Mesendoderm (in vitro differentiated cells): Measurements from ENCODE around the gene RPP14.

Source experiments
- DNase-seq: peaks from one replicate; pipeline ENCODE4 v3.0.0; 2013
- H2AK5ac ChIP-seq: 2 replicates; pipeline ENCODE4 v1.6.1; 2013; ENCODE audit warnings: low read length, inconsistent platforms
- H2BK120ac ChIP-seq: 2 replicates; pipeline ENCODE4 v1.6.1; 2013; ENCODE audit warnings: low read depth, mild to moderate bottlenecking, low read length, moderate library complexity, mixed read lengths
- H2BK15ac ChIP-seq: replicated peaks from 2 replicates; pipeline ENCODE4 v1.6.1; 2013; ENCODE audit warnings: low read depth, mild to moderate bottlenecking, moderate library complexity
- H2BK5ac ChIP-seq: 2 replicates; pipeline ENCODE4 v1.6.1; 2013; ENCODE audit warnings: low read length, inconsistent platforms
- H3K18ac ChIP-seq: 2 replicates; pipeline ENCODE4 v1.6.1; 2013; ENCODE audit warnings: mild to moderate bottlenecking, low read length, mixed read lengths
- H3K23ac ChIP-seq: one replicate; pipeline ENCODE4 v1.6.1; 2013; ENCODE audit warnings: low read length
- H3K27ac ChIP-seq: 2 replicates; pipeline ENCODE4 v1.5.1; 2013; ENCODE audit warnings: low read depth, mild to moderate bottlenecking, inconsistent platforms, low read length, moderate library complexity
- H3K27me3 ChIP-seq: 2 replicates; pipeline ENCODE4 v1.6.1; 2013; ENCODE audit warnings: low read length, control low read depth, mild to moderate bottlenecking, inconsistent platforms; ENCODE audit not compliant: insufficient read depth, poor library complexity
- H3K36me3 ChIP-seq: 2 replicates; pipeline ENCODE4 v1.6.1; 2013; ENCODE audit warnings: low read length, inconsistent platforms; ENCODE audit not compliant: control insufficient read depth, insufficient read depth
- H3K4ac ChIP-seq: one replicate; pipeline ENCODE4 v1.6.1; 2013; ENCODE audit warnings: low read depth, mild to moderate bottlenecking, low read length, moderate library complexity
- H3K4me1 ChIP-seq: 2 replicates; pipeline ENCODE4 v1.6.1; 2013; ENCODE audit warnings: low read depth, low read length, inconsistent platforms; ENCODE audit not compliant: control insufficient read depth
- H3K4me2 ChIP-seq: 2 replicates; pipeline ENCODE4 v1.6.1; 2013; ENCODE audit warnings: low read length
- H3K4me3 ChIP-seq: 2 replicates; pipeline ENCODE4 v1.5.1; 2013; ENCODE audit warnings: mild to moderate bottlenecking, low read length
- H3K56ac ChIP-seq: one replicate; pipeline ENCODE4 v1.6.1; 2013; ENCODE audit warnings: low read length
- H3K79me1 ChIP-seq: 2 replicates; pipeline ENCODE4 v1.6.1; 2013; ENCODE audit warnings: low read length, inconsistent platforms
- H3K79me2 ChIP-seq: 2 replicates; pipeline ENCODE4 v1.6.1; 2013; ENCODE audit warnings: mild to moderate bottlenecking, low read length; ENCODE audit not compliant: control insufficient read depth, insufficient read depth
- H3K9ac ChIP-seq: 2 replicates; pipeline ENCODE4 v1.6.1; 2013; ENCODE audit warnings: low read length, inconsistent platforms
- H4K5ac ChIP-seq: one replicate; pipeline ENCODE4 v1.6.1; 2013; ENCODE audit warnings: low read length
- H4K8ac ChIP-seq: one replicate; pipeline ENCODE4 v1.6.1; 2013; ENCODE audit warnings: low read depth, mild to moderate bottlenecking, control low read depth, low read length, moderate library complexity
- WGBS: extraction: QIAGEN DNeasy Blood & Tissue Kit; methylation state at CpG from one replicate; pipeline ENCODE4 v1.1.7; 2013; ENCODE audit warnings: low lambda C conversion rate, missing lambda C conversion rate; ENCODE audit not compliant: insufficient coverage; ENCODE audit errors: extremely low coverage; 5-methylcytosine and 5-hydroxymethylcytosine counted together

The RPP14 gene

DNA sequence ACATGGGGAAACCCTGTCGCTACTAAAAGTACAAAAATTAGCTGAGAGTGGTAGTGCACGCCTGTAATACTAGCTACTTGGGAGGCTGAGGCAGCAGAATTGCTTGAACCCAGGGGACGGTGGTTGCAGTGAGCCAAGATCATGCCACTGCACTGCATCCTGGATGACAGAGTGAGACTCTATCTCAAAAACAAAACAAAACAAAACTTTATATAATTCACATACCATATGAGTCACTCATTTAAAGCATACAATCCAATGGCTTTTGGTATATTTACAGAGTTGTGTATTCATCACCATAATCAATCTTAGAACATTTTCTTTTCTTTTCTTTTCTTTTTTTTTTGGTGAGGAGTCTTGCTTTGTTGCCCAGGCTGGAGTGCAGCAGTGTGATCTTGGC lies 35.3 kb downstream of the RPP14 start:
- Histone ChIP-seq H3K79me1 (no peaks in the 10 kb centered on the region), H3K56ac (no peak overlapping the region), H3K36me3 (no peaks in the 10 kb centered on the region), H4K5ac (no peak overlapping the region), H3K23ac (no peak overlapping the region), H3K27ac (no peak overlapping the region), H3K9ac (no peak overlapping the region), H2BK15ac (no peak overlapping the region), H3K79me2 (no peaks in the 10 kb centered on the region), H3K4me1 (no peaks in the 10 kb centered on the region), H3K27me3 (no peaks in the 10 kb centered on the region), H3K4me2 (no peak overlapping the region), H2BK120ac (no peak overlapping the region), H3K4me3 (no peak overlapping the region), H3K18ac (no peak overlapping the region), H3K4ac (no peak overlapping the region), H4K8ac (no peak overlapping the region), H2AK5ac (no peak overlapping the region), H2BK5ac (no peak overlapping the region)
- DNase-seq: no peak
- no CpG with 5 or more reads among the region's 3 CpGs for WGBS

DNA sequence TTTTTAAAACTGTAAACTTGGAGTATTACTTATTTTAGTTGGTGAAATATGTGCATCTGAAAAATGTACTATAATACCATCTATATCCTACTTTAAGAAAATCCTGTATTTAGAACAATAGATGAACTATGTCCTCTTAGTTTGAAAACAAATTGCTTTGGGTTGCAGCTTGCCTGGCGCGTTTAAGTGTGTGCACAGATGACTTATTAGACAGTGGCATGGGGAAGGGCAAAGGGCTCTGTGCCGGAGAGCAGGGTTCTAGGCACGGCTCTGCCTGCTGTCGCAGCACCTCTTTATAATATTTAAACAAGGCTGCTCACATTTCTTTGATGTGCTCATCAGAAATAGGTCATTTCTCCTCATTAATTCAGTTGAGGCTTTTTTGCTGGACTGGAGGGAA lies 36.6 kb downstream of the RPP14 start:
- DNase-seq: no peak
- no peaks in the 10 kb centered on the region for H3K79me1 ChIP-seq
- no peak overlapping the region for H3K9ac ChIP-seq
- no peak overlapping the region for H4K5ac ChIP-seq
- no peak overlapping the region for H3K4me2 ChIP-seq
- no peak overlapping the region for H2BK120ac ChIP-seq
- H3K4me3 ChIP-seq: no peak overlapping the region
- no peak overlapping the region for H3K27ac ChIP-seq
- no peaks in the 10 kb centered on the region for H3K4me1 ChIP-seq
- H3K27me3 ChIP-seq: no peaks in the 10 kb centered on the region
- H3K18ac ChIP-seq: no peak overlapping the region
- no peak overlapping the region for H2BK5ac ChIP-seq
- no CpG with 5 or more reads among the region's 5 CpGs for WGBS
- H3K4ac ChIP-seq: no peak overlapping the region
- H3K23ac ChIP-seq: no peak overlapping the region
- no peak overlapping the region for H2BK15ac ChIP-seq
- H3K56ac ChIP-seq: no peak overlapping the region
- H2AK5ac ChIP-seq: no peak overlapping the region
- no peaks in the 10 kb centered on the region for H3K36me3 ChIP-seq
- no peak overlapping the region for H4K8ac ChIP-seq
- no peaks in the 10 kb centered on the region for H3K79me2 ChIP-seq

DNA sequence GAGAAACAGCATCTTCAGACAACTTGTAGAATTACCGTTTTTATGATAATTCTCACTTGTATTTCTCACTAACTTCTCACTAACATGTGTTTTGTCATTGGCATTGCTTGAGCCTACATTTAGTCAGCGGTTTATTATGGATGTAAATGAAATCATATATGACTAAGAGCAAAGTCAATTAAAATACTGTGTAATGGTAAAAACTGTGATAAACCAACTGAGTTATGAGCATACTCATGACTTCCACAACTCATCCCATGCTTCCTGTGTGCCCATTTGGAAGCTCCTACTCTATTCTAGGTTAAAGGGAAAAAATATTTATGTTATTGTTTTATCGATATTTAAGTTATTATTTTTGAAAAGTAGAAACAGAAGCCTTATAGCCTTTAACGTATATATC lies 39.4 kb downstream of the RPP14 start:
- Histone ChIP-seq H2BK120ac (no peak overlapping the region), H3K27ac (no peak overlapping the region), H3K79me1 (no peaks in the 10 kb centered on the region), H2BK5ac (no peak overlapping the region), H4K8ac (no peak overlapping the region), H3K79me2 (no peaks in the 10 kb centered on the region), H2BK15ac (no peak overlapping the region), H3K23ac (no peak overlapping the region), H3K4me1 (no peaks in the 10 kb centered on the region), H3K4ac (no peak overlapping the region), H3K4me3 (no peak overlapping the region), H4K5ac (no peak overlapping the region), H3K36me3 (no peaks in the 10 kb centered on the region), H3K18ac (no peak overlapping the region), H3K56ac (no peak overlapping the region), H3K4me2 (no peak overlapping the region), H3K27me3 (no peaks in the 10 kb centered on the region), H2AK5ac (no peak overlapping the region), H3K9ac (no peak overlapping the region)
- 100% methylated on average over 2 of the region's 4 CpGs for WGBS
- no peak for DNase-seq

DNA sequence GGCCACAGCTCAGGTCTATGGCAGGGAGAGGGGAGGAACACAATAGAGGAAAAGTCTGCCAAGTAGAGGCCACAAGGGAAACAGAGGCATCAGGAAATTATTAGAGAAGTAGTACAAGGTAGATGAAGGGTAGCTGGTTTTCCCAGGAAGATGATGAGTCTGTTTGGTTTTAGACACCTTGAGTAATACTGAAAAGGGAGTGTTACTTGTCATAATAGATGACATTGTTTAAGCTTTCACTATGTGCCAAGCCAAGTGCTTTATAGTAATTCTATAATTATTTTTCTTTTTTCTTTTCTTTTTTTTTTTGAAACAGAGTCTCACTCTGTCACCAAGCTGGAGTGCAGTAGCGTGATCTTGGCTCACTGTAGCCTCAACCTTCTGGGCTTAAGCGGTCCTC lies 40.3 kb downstream of the RPP14 start:
- Histone ChIP-seq H2BK120ac (no peak overlapping the region), H3K56ac (no peak overlapping the region), H4K8ac (no peak overlapping the region), H3K4me3 (no peak overlapping the region), H3K18ac (no peak overlapping the region), H3K4ac (no peak overlapping the region), H3K79me2 (no peaks in the 10 kb centered on the region), H3K36me3 (no peaks in the 10 kb centered on the region), H3K79me1 (no peaks in the 10 kb centered on the region), H2BK5ac (no peak overlapping the region), H3K9ac (no peak overlapping the region), H4K5ac (no peak overlapping the region), H2AK5ac (no peak overlapping the region), H2BK15ac (no peak overlapping the region), H3K4me2 (no peak overlapping the region), H3K27me3 (no peaks in the 10 kb centered on the region), H3K23ac (no peak overlapping the region), H3K27ac (no peak overlapping the region), H3K4me1 (no peaks in the 10 kb centered on the region)
- WGBS: no CpG with 5 or more reads among the region's 2 CpGs
- no peak for DNase-seq

DNA sequence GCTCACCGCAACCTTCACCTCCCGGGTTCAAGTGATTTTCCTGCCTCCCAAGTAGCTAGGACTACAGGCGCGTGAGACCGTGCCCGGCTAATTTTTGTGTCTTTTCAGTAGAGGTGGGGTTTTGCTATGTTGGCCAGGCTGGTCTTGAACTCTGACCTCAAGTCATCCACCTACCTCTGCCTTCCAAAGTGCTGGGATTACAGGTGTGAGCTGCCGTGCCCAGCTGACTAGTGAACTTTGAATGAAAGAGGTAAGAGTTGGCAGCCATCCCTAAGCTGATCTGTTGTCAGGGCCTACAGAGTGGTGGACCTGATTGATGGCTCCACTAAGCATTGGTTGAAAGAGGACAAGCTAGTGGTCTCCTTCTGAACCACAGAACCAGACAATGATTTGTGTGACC lies 41.9 kb downstream of the RPP14 start:
- H3K23ac ChIP-seq: no peak overlapping the region
- WGBS: no CpG with 5 or more reads among the region's 7 CpGs
- no peak for DNase-seq
- H3K27ac ChIP-seq: no peak overlapping the region
- H3K18ac ChIP-seq: no peak overlapping the region
- H4K8ac ChIP-seq: no peak overlapping the region
- H2BK5ac ChIP-seq: no peak overlapping the region
- H3K9ac ChIP-seq: no peak overlapping the region
- no peaks in the 10 kb centered on the region for H3K4me1 ChIP-seq
- H3K36me3 ChIP-seq: no peaks in the 10 kb centered on the region
- no peak overlapping the region for H3K4me2 ChIP-seq
- H3K4ac ChIP-seq: no peak overlapping the region
- H3K4me3 ChIP-seq: no peak overlapping the region
- H3K56ac ChIP-seq: no peak overlapping the region
- no peaks in the 10 kb centered on the region for H3K79me2 ChIP-seq
- H3K79me1 ChIP-seq: no peaks in the 10 kb centered on the region
- H2AK5ac ChIP-seq: no peak overlapping the region
- no peak overlapping the region for H2BK120ac ChIP-seq
- H3K27me3 ChIP-seq: no peaks in the 10 kb centered on the region
- no peak overlapping the region for H2BK15ac ChIP-seq
- no peak overlapping the region for H4K5ac ChIP-seq

DNA sequence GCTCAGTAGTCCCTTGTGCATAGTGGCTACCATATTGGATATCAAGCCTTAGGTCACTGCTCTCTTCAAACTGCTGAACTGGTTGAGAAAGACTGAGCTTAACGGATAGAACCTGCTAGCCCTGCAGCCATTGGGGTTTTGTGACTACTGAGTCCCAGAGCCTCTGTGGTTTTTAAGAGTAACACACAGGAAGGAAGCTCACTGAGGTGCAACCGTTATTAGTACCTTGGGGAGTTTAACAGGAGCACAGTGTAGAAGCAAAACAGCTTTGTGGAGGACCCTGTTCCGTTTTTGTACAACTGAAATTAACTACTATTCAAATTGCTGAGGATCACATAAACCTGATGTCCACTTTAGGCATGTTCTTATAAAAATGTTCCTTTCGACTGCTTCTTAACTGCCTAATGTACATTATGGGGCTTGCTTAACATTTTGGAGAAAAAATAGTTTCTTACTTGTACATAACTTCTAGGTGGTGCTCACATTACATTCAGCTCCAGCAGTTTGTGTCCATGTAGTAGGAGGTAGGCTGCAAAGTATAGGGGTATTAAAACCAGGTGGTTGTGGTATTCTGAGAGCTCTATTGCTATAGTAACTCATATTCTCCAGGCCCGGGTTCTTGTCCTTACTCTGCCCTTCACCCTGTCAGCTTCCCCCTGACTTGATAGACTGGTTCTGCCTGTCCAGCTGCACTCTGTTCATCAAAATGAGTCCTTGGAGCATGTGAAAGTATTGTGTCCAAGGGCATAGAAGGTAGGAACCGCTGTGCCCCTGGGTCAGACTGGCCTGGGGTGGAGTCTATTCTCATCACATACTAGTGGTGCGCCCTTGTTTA lies 44.0 kb downstream of the RPP14 start:
- Histone ChIP-seq H3K36me3 (no peaks in the 10 kb centered on the region), H3K27ac (no peak overlapping the region), H2BK5ac (no peak overlapping the region), H3K18ac (no peak overlapping the region), H3K4ac (no peak overlapping the region), H3K56ac (no peak overlapping the region), H3K4me2 (no peak overlapping the region), H3K4me3 (no peak overlapping the region), H3K79me2 (no peaks in the 10 kb centered on the region), H2BK15ac (no peak overlapping the region), H2BK120ac (no peak overlapping the region), H3K27me3 (no peaks in the 10 kb centered on the region), H4K8ac (no peak overlapping the region), H4K5ac (no peak overlapping the region), H3K79me1 (no peaks in the 10 kb centered on the region), H3K23ac (no peak overlapping the region), H2AK5ac (no peak overlapping the region), H3K4me1 (no peaks in the 10 kb centered on the region), H3K9ac (no peak overlapping the region)
- no CpG with 5 or more reads among the region's 7 CpGs for WGBS
- no peak for DNase-seq
